Measurements from ENCODE around the gene XRCC4. TPM values are rescaled to one million over a fixed set of nuclear protein-coding genes. Genes with fewer than 3 reads are reported as not detected.

Gene XRCC4
- total and polyA plus RNA-seq, 11 donors = 3.3 to 50.5 (median 8.0) TPM

DNA sequence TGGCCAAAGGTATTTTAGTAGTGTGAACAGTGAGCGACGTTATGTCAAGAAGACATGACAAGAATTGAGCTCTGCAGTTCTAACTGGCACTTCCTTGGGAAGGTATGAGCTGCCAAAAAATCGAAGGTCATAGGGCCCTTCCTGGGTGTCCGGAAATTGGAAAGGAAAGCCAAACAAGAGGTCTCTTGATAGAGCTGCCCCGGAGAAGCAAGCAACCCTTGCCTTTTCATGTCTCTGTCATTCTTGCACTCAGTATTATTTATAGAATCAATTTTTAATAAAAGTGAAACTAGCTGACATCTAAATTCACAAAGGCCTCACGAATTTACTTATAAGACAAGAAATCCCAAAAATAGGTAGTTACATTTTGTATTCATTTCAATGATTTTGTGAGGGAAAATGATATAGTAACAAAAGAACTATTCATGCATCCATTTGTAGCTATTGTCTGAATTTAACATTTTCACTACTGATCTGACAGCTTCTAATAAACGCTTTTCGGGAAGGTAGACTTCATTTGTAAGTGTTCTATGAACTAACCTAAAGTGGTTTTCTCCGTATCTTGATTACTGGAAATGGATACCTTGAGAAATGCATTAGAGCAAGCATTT, 280.4 kb downstream of the XRCC4 start:
- peak in 2 of 4 donors; percentile 11 to 24 for ATAC-seq
- intact Hi-C loops (cut with DNase I) = no loop called here

DNA sequence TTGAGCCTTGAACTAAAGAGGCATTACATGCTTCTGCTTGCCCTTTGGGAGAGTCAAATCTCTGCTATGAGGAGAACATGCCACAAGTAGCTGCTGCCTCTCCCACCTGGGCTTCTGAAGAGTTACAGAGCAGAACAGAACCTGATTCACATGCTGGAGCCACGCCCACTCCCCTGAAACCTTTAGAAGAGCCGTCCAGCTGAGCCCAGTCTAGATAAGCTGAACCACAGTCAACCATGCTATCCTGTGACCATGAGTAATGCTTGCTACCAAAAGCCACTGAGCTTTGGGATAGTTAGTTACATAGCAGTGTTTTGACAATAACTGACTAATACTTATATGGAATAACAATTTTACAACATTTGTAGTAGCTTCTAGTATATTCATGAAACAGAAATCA, 283.2 kb downstream of the XRCC4 start:
- no peak for TF ChIP-seq POLR2A (IDR thresholded peaks at IDR 0.05)
- TF ChIP-seq, protein P1, sequence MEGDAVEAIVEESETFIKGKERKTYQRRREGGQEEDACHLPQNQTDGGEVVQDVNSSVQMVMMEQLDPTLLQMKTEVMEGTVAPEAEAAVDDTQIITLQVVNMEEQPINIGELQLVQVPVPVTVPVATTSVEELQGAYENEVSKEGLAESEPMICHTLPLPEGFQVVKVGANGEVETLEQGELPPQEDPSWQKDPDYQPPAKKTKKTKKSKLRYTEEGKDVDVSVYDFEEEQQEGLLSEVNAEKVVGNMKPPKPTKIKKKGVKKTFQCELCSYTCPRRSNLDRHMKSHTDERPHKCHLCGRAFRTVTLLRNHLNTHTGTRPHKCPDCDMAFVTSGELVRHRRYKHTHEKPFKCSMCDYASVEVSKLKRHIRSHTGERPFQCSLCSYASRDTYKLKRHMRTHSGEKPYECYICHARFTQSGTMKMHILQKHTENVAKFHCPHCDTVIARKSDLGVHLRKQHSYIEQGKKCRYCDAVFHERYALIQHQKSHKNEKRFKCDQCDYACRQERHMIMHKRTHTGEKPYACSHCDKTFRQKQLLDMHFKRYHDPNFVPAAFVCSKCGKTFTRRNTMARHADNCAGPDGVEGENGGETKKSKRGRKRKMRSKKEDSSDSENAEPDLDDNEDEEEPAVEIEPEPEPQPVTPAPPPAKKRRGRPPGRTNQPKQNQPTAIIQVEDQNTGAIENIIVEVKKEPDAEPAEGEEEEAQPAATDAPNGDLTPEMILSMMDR (IDR thresholded peaks at IDR 0.05) = no peak
- H3K4me3 ChIP-seq = no peak overlapping the region
- H3K4me1 ChIP-seq = peaks cover 0 to 9% (median 0%) of the 10 kb centered on the region in 12 donors
- ATAC-seq (no peak), DNase-seq (no peak)
- H3K9me3 ChIP-seq = peaks cover 0 to 11% (median 0%) of the 10 kb centered on the region in 12 donors
- H3K27ac ChIP-seq = no peak overlapping the region
- H3K36me3 ChIP-seq = no peaks in the 10 kb centered on the region
- 81 to 88% (median 83%) methylated on average over 2 of the region's 2 CpGs for WGBS, 4 donors
- intact Hi-C loops (cut with DNase I) = no loop called here
- no peaks in the 10 kb centered on the region for H3K27me3 ChIP-seq

More for the DNA sequence above, 280.4 kb downstream of the XRCC4 start:
- Histone ChIP-seq H3K27ac (no peak overlapping the region), H3K4me1 (no peaks in the 10 kb centered on the region), H3K36me3 (no peaks in the 10 kb centered on the region), H3K4me3 (no peak overlapping the region), H3K9me3 (peaks cover 0 to 11% (median 0%) of the 10 kb centered on the region in 12 donors), H3K27me3 (no peaks in the 10 kb centered on the region)
- WGBS, 4 donors = 69 to 80% (median 69%) methylated on average over 9 of the region's 9 CpGs
- TF ChIP-seq POLR2A (IDR thresholded peaks at IDR 0.05) = no peak
- TF ChIP-seq, protein P1 (IDR thresholded peaks at IDR 0.05) = no peak
- DNase-seq = no peak

DNA sequence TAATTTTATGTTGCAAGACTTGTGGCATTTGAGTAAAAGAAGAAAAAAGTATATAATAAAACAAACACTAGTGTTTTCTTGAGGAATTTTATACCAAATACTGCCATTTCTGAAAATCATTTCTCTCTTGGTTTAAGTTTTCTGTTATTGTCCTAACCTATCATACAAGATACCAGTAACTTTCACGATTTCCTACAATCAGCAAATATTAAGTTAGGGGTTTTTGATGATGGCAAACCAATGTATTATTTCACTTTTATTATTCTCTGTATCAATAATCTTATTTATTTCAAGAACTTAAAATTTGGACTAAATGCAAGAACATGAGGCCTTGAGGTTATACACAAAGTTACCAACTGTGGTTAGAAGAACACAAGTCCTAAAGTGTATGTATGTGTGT, 285.2 kb downstream of the XRCC4 start:
- H3K27ac ChIP-seq = no peak overlapping the region
- 91 to 97% (median 95%) methylated on average over 1 of the region's 1 CpG for WGBS, 4 donors
- no peak for TF ChIP-seq POLR2A (IDR thresholded peaks at IDR 0.05)
- TF ChIP-seq, protein P1 (IDR thresholded peaks at IDR 0.05) = no peak
- no peak overlapping the region for H3K4me3 ChIP-seq
- DNase-seq = no peak
- H3K4me1 ChIP-seq = peaks cover 0 to 9% (median 0%) of the 10 kb centered on the region in 12 donors
- H3K36me3 ChIP-seq = no peaks in the 10 kb centered on the region
- intact Hi-C loops (cut with DNase I) = no loop called here
- ATAC-seq = no peak
- no peaks in the 10 kb centered on the region for H3K27me3 ChIP-seq
- H3K9me3 ChIP-seq = peaks cover 0 to 11% (median 0%) of the 10 kb centered on the region in 12 donors

DNA sequence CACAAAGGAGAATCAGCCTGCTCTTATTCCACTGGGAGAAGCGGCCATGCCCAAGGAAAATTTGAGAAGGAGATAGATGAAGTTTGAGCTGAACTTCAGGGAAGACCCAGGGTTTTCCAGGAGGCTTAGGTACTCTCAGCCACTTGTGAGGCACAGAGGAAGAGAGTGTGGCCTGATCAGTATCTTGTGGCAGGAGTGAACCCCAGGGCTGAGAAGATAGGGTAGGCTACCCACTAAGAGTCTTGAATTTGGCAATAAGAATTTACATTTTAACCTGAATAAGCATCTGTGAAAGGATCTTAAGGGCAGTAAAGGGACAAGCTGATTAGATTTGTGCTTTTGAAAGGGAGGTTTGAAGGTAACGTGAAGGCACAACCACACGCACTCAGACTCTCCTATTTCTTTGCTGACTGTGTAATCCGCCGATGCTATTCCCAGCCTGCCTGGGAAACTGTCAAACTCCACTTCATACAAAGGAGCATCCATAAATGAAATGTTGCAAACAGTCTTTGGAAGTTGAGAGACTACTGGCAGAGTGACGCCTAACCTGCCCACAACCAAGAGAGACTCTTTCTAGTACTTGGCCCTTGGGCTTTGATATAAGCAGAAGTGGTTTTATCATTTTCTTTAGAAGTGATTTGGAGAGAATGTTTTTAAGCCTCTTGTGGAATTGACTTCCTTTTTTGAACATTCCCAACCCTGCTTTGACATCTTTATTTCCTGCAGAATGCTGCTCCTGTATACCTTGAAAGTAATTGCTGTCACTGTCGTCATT, 286.0 kb downstream of the XRCC4 start:
- intact Hi-C loops (cut with DNase I) = no loop called here
- H3K36me3 ChIP-seq = no peaks in the 10 kb centered on the region
- WGBS, 4 donors = 90 to 93% (median 90%) methylated on average over 7 of the region's 7 CpGs
- ATAC-seq (no peak), DNase-seq (no peak)
- no peak overlapping the region for H3K4me3 ChIP-seq
- H3K27ac ChIP-seq = no peak overlapping the region
- H3K4me1 ChIP-seq = peaks cover 0 to 15% (median 0%) of the 10 kb centered on the region in 12 donors
- no peaks in the 10 kb centered on the region for H3K27me3 ChIP-seq
- TF ChIP-seq, protein P1 (IDR thresholded peaks at IDR 0.05) = no peak
- TF ChIP-seq POLR2A (IDR thresholded peaks at IDR 0.05) = no peak
- H3K9me3 ChIP-seq = peaks cover 0 to 11% (median 0%) of the 10 kb centered on the region in 12 donors

Measured in heart left ventricle (tissue), 16 donors.